Activated naive CD4-positive, alpha-beta T cell treated with anti-CD3 and anti-CD28 coated beads for 36 hours (primary cell): ENCODE measurements around the gene KAZN. TPM values are rescaled to one million over a fixed set of nuclear protein-coding genes. Genes with fewer than 3 reads are reported as not detected.
"Not testable (repeated sequence)": the region's sequence is repeated elsewhere in the genome, so short reads cannot be mapped to it uniquely, and the experiment has no call there.

Experiments
- CTCF ChIA-PET: fragments of 350-600 bp; sonication (Branson Sonifier 250); formaldehyde crosslinking; loops from one replicate; lab custom pipeline; 2021; ENCODE audit warnings: antibody characterized with exemption; lab: Charles Lee
- DNase-seq: peaks from one replicate; pipeline ENCODE4 v3.0.0-alpha.2; 2020
- H3K27ac Mint-ChIP-seq: one replicate; pipeline ENCODE4 v1.8.0; 2021; ENCODE audit warnings: mild to moderate bottlenecking, mixed read lengths
- H3K27me3 Mint-ChIP-seq: one replicate; pipeline ENCODE4 v1.8.0; 2021; ENCODE audit warnings: low read depth, mixed read lengths
- H3K36me3 Mint-ChIP-seq: one replicate; pipeline ENCODE4 v1.8.0; 2021; ENCODE audit warnings: low read depth, mixed read lengths
- H3K4me1 Mint-ChIP-seq: one replicate; pipeline ENCODE4 v1.8.0; 2021; ENCODE audit warnings: low read depth, mixed read lengths
- H3K4me3 Mint-ChIP-seq: one replicate; pipeline ENCODE4 v1.8.0; 2021; ENCODE audit warnings: mild to moderate bottlenecking, moderate library complexity, mixed read lengths
- H3K9me3 Mint-ChIP-seq: one replicate; pipeline ENCODE4 v1.8.0; 2021; ENCODE audit warnings: mixed read lengths
- intact Hi-C: fragments of 100-400 bp; cut with micrococcal nuclease; formaldehyde crosslinking; loops from one replicate; pipeline ENCODE4 v1.15.1; 2023
- total RNA-seq, 2 experiments: library from RNA; stranded (reverse); gene quantifications; one replicate each; pipeline ENCODE4 v1.2.3, GENCODE V29; 2021

KAZN gene
- total RNA-seq, 2 experiments from 2014 or later: 0.55 to 0.59 TPM

DNA sequence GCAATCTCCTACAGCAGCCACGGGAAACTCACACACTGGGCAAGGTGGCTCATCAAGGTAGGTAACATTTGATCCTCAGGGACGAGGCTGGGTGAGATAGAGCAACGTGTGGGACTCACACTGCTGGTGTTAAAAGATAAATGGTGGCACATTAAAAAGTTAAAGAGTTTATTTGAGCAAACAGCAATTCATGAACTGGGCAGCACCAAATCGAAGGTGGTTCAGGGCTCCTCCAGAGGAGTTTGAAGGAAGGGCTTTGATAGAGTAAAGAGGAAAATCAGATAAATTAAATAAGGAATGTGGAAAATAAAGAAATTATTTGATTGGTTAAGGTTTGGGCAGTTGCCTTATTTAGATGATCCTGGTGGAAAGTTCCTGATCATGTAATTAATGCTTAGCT, 531.5 kb downstream of the KAZN start:
- no peak overlapping the region for H3K4me3 Mint-ChIP-seq
- intact Hi-C loops: loop anchor here (2.0 kb wide), 1 partner anchor 23 kb away; the partner anchor contains the start of gene TMEM51
- H3K27ac Mint-ChIP-seq: no peak overlapping the region
- CTCF ChIA-PET: interaction anchor here (0.6 to 3.5 kb wide), 10 partner anchors 9 to 232 kb away, joined by 3 to 58 read pairs (median 8); partner anchors contain the start of gene TMEM51
- H3K9me3 Mint-ChIP-seq: peaks cover 4% of the 10 kb centered on the region
- H3K4me1 Mint-ChIP-seq: no peaks in the 10 kb centered on the region
- H3K36me3 Mint-ChIP-seq: no peaks in the 10 kb centered on the region
- no peak for DNase-seq
- H3K27me3 Mint-ChIP-seq: peaks cover 20% of the 10 kb centered on the region

DNA sequence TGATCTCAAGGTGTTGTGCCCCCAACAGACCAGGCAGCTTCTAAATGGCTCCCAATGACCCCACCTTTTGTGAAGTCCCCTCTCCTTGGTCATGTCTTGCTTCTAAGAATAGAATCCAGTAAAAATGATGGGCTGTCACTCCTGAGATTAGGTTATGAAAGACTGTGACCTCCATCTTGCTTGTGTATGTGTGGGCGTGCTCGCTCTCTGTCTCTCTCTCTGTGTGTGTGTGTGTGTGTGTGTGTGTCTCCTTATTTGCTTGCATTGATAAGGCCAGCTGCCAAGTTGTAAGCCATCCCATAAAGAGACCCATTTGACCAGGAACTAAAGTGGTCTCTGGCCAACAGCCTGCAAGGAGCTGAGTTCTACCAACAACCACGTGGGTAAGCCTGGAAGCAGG, 532.1 kb downstream of the KAZN start:
- H3K36me3 Mint-ChIP-seq: no peaks in the 10 kb centered on the region
- CTCF ChIA-PET: interaction anchor here (0.6 to 3.5 kb wide), 4 partner anchors 142 to 795 kb away, joined by 3 to 58 read pairs (median 24); no protein-coding TSS in a partner anchor
- H3K9me3 Mint-ChIP-seq: peaks cover 4% of the 10 kb centered on the region
- H3K4me1 Mint-ChIP-seq: no peaks in the 10 kb centered on the region
- no peak for DNase-seq
- no peak overlapping the region for H3K4me3 Mint-ChIP-seq
- no peak overlapping the region for H3K27ac Mint-ChIP-seq
- H3K27me3 Mint-ChIP-seq: peaks cover 25% of the 10 kb centered on the region
- intact Hi-C loops: no loop called here

DNA sequence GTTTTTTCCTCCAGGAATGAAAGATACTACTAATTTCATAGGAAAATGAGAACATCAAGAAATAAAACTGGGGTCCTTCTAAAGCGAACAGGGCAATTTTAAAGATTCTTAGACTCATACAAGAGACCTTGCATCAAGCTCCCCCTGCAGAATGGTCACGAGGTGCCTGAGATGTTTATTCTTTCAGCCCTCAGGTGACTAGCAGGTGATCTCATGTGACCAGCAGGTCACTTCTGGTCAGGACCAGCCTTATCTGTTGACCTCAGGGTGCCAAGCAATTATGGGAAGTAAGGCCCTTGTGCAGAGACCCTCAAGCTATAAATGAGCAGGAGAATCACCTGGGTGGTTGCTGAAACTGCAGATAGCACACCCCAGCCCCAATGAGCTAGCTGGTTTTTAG, 534.5 kb downstream of the KAZN start:
- no peak for DNase-seq
- CTCF ChIA-PET: interaction anchor here (1.8 kb wide), 1 partner anchor 171 kb away, joined by 6 read pairs; no protein-coding TSS in a partner anchor
- Mint-ChIP-seq H3K36me3 (no peaks in the 10 kb centered on the region), H3K27ac (no peak overlapping the region), H3K4me3 (no peak overlapping the region), H3K9me3 (peaks cover 4% of the 10 kb centered on the region), H3K4me1 (no peaks in the 10 kb centered on the region), H3K27me3 (peaks cover 42% of the 10 kb centered on the region)
- intact Hi-C loops: no loop called here

DNA sequence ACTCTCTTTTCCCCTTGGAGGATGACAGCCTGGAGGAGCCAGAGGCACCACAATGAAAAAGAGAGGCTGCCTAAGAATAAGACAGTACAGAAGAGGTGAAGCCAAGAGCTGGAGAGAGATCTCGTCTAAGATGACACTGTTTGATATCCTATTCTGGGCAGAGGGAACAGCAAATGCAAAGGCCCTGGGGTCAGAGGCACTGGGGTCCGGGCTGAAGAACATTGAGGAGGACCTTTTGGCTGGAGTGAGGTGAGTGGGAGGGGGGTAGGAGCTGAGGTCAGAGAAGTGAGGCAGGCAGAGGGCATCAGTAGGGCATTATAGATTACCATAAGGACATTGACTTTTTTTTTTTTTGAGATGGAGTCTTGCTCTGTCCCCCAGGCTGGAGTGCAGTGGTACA, 535.8 kb downstream of the KAZN start:
- peaks cover 52% of the 10 kb centered on the region for H3K27me3 Mint-ChIP-seq
- H3K4me3 Mint-ChIP-seq: no peak overlapping the region
- H3K27ac Mint-ChIP-seq: no peak overlapping the region
- peaks cover 4% of the 10 kb centered on the region for H3K9me3 Mint-ChIP-seq
- H3K4me1 Mint-ChIP-seq: no peaks in the 10 kb centered on the region
- DNase-seq: no peak
- H3K36me3 Mint-ChIP-seq: no peaks in the 10 kb centered on the region
- intact Hi-C loops: no loop called here
- CTCF ChIA-PET: interaction anchor here (0.6 to 1.8 kb wide), 2 partner anchors 170 to 257 kb away, joined by 4 to 6 read pairs; no protein-coding TSS in a partner anchor

- H3K27me3 Mint-ChIP-seq: peaks cover 58% of the 10 kb centered on the region
- DNase-seq, CTCF ChIA-PET, H3K27ac Mint-ChIP-seq, H3K4me1 Mint-ChIP-seq, H3K4me3 Mint-ChIP-seq, H3K36me3 Mint-ChIP-seq, H3K9me3 Mint-ChIP-seq, intact Hi-C loops: not testable (repeated sequence)
These were observed 537.1 kb downstream of the KAZN start for GRCh38 chr1:15135604-15136003.

DNA sequence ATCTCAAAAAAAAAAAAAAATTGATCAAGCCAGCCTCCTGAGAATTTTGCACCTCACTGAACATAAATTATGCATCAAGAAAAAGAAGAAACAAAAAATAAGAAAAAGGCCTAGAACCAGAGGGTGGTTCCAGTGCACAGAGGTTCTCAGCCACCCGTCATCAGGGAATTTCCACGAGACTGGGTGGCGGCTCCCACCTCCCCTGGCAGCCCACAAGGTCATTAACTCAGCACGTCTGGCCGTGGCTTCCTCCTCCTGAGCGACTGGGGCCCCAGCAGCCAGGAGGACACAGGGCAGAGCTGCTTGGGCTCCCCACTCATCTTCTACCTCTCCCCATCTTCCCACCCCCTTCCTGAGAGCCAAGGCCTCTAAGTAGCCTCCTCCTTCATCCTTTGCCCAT, 539.3 kb downstream of the KAZN start:
- H3K4me3 Mint-ChIP-seq: no peak overlapping the region
- H3K36me3 Mint-ChIP-seq: no peaks in the 10 kb centered on the region
- no peaks in the 10 kb centered on the region for H3K9me3 Mint-ChIP-seq
- H3K27me3 Mint-ChIP-seq: peaks cover 65% of the 10 kb centered on the region
- CTCF ChIA-PET: interaction anchor here (1.2 kb wide), 1 partner anchor 9 kb away, joined by 6 read pairs; no protein-coding TSS in a partner anchor
- intact Hi-C loops: no loop called here
- no peak for DNase-seq
- no peak overlapping the region for H3K27ac Mint-ChIP-seq
- H3K4me1 Mint-ChIP-seq: peaks cover 2% of the 10 kb centered on the region

GRCh38 chr1:15139654-15140350, 541.3 kb downstream of the KAZN start:
- Mint-ChIP-seq H3K27me3 (peaks cover 61% of the 10 kb centered on the region), H3K9me3 (no peaks in the 10 kb centered on the region), H3K4me1 (peaks cover 2% of the 10 kb centered on the region), H3K27ac (no peak overlapping the region), H3K4me3 (no peak overlapping the region), H3K36me3 (no peaks in the 10 kb centered on the region)
- intact Hi-C loops: no loop called here
- no peak for DNase-seq
- CTCF ChIA-PET: interaction anchor here (0.6 to 1.6 kb wide), 2 partner anchors 11 to 360 kb away, joined by 3 to 11 read pairs; no protein-coding TSS in a partner anchor

DNA sequence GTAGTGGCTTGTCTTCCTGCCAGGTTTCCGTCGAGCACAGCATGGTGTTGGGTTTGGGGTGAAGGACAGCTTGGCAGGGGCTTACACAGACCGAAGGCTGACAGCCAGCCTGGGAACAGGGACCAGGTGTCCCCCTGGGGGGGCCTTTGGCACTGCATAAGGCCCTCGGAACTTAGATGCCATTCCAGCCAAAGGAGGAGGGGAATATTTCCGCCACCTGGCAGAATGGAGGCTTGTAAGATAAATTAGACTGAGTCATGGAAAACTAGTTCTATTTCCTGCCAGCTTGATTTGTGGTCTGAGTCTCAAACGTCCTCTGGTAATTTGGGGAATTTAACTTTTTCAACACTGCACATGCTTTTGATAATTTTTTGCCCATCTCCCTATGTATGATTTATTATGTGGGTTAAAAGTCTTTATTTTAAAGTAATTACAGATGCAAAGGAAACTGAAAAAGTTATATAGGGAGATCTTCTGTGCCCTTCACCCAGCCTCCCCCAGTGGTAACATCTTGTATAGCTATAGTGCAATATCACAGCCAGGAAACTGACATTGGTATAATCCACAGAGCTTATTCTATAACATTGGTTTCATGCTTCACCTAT, 543.6 kb downstream of the KAZN start:
- intact Hi-C loops: no loop called here
- CTCF ChIA-PET: interaction anchor here (1.0 kb wide), 1 partner anchor 13 kb away, joined by 3 read pairs; no protein-coding TSS in a partner anchor
- Mint-ChIP-seq H3K4me1 (peaks cover 2% of the 10 kb centered on the region), H3K27me3 (peaks cover 53% of the 10 kb centered on the region), H3K4me3 (no peak overlapping the region), H3K27ac (no peak overlapping the region), H3K9me3 (no peaks in the 10 kb centered on the region), H3K36me3 (no peaks in the 10 kb centered on the region)
- DNase-seq: no peak

GRCh38 chr1:15145327-15145726, 546.8 kb downstream of the KAZN start:
- Mint-ChIP-seq H3K36me3 (no peaks in the 10 kb centered on the region), H3K27ac (no peak overlapping the region), H3K9me3 (no peaks in the 10 kb centered on the region), H3K4me1 (peaks cover 2% of the 10 kb centered on the region), H3K4me3 (no peak overlapping the region), H3K27me3 (peaks cover 49% of the 10 kb centered on the region)
- intact Hi-C loops: no loop called here
- DNase-seq: no peak
- CTCF ChIA-PET: interaction anchor here (1.6 kb wide), 1 partner anchor 8 kb away, joined by 6 read pairs; the partner anchor contains the start of gene TMEM51

GRCh38 chr1:15146142-15146680, 547.7 kb downstream of the KAZN start:
- Mint-ChIP-seq H3K4me1 (peaks cover 2% of the 10 kb centered on the region), H3K27me3 (peaks cover 51% of the 10 kb centered on the region), H3K36me3 (no peaks in the 10 kb centered on the region), H3K27ac (no peak overlapping the region), H3K4me3 (no peak overlapping the region), H3K9me3 (no peaks in the 10 kb centered on the region)
- CTCF ChIA-PET: no interaction called here
- DNase-seq: no peak
- intact Hi-C loops: no loop called here

GRCh38 chr1:15146971-15147376, 548.5 kb downstream of the KAZN start:
- Mint-ChIP-seq H3K36me3 (no peaks in the 10 kb centered on the region), H3K27ac (no peak overlapping the region), H3K9me3 (no peaks in the 10 kb centered on the region), H3K27me3 (peaks cover 55% of the 10 kb centered on the region), H3K4me1 (peaks cover 2% of the 10 kb centered on the region), H3K4me3 (no peak overlapping the region)
- CTCF ChIA-PET: no interaction called here
- no peak for DNase-seq
- intact Hi-C loops: no loop called here

DNA sequence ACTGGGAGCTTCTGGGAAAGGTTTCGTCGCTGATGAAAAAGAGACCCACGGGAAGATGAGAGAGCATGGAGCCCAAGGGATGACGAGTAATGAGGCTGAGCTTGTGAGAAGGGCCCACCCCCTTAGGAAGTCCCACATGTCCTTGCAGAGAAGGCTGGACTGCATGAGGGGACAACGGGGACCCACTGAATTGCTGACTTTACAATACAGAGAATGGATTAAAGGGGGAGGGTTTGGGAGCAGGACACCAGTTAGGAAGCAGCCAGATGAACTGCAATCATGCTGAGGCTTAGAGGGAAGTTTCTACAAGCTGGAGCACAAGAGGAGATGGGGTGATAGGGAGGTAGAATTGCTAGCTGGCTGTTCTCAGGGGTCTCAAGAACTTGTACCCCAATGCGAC, 549.5 kb downstream of the KAZN start:
- H3K4me3 Mint-ChIP-seq: no peak overlapping the region
- no peak overlapping the region for H3K27ac Mint-ChIP-seq
- CTCF ChIA-PET: interaction anchor here (0.6 kb wide), 1 partner anchor 21 kb away, joined by 3 read pairs; no protein-coding TSS in a partner anchor
- DNase-seq: no peak
- H3K4me1 Mint-ChIP-seq: peaks cover under 1% of the 10 kb centered on the region
- peaks cover 55% of the 10 kb centered on the region for H3K27me3 Mint-ChIP-seq
- no peaks in the 10 kb centered on the region for H3K9me3 Mint-ChIP-seq
- intact Hi-C loops: no loop called here
- no peaks in the 10 kb centered on the region for H3K36me3 Mint-ChIP-seq
